ENCODE measurements around the gene ACO2. TPM values are rescaled to one million over a fixed set of nuclear protein-coding genes. Genes with fewer than 3 reads are reported as not detected.
"Not testable (repeated sequence)": the region's sequence is repeated elsewhere in the genome, so short reads cannot be mapped to it uniquely, and the experiment has no call there.

ACO2 gene
- total RNA-seq, 5 donors from 2014 or later (not counting 1 experiment from before 2014, with no cell fraction given), result 72.0 to 82.2 (median 77.0) TPM

DNA sequence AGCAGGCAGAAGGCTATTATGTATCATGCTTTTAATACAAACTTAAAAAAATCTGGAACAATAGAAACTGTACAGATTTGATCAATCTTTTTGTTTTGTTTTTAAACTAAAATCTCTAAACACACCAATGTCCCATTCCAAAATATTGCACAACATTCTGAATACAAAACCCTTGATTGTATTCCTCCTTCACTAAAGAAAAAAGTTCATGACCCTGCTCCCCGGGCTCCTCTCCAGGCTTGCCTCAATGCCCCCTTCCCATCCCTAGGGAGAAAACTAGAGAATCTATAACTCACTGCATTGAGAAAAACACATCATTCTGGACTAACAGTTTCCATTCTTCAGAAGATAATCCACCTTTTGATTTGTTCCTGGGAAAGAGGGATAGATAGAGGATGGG lies 35.4 kb upstream of the ACO2 start:
- peaks cover 26 to 69% of the 10 kb centered on the region in 2 donors for H3K36me3 ChIP-seq (ENCODE audit: control insufficient read depth in 2 of 2, extremely low read depth in 1 of 2, insufficient read depth in 1 of 2, low read length in 1 of 2)
- DNase-seq; H3K9me3 ChIP-seq; H3K27me3 Mint-ChIP-seq; CTCF ChIA-PET; H3K27me3 ChIP-seq (replicated peaks in 1 of 2; ENCODE audit: control insufficient read depth in 2 of 2, extremely low read depth in 1 of 2, insufficient read depth in 2 of 2, low read length in 1 of 2); POLR2A ChIA-PET; H3K4me3 ChIP-seq (ENCODE audit: control insufficient read depth in 1 of 2, extremely low read depth in 1 of 2, low read length in 1 of 2); H3K27ac ChIP-seq (ENCODE audit: low read length); H3K4me3 Mint-ChIP-seq; H3K9me3 Mint-ChIP-seq; H3K4me1 ChIP-seq (ENCODE audit: control insufficient read depth in 1 of 2, extremely low read depth in 1 of 2, insufficient read depth in 2 of 2, low read length in 2 of 2); ATAC-seq (replicated peaks in 1 of 4): not testable (repeated sequence)
- WGBS (ENCODE audit: insufficient coverage), result no CpG with 5 or more reads among the region's 1 CpG
- Mint-ChIP-seq H3K27ac (peak overlapping the region in 1 of 2 donors; percentile 44), H3K36me3 (peaks cover 24% of the 10 kb centered on the region), H3K4me1 (peaks cover 6 to 21% (median 13%) of the 10 kb centered on the region in 3 donors)

DNA sequence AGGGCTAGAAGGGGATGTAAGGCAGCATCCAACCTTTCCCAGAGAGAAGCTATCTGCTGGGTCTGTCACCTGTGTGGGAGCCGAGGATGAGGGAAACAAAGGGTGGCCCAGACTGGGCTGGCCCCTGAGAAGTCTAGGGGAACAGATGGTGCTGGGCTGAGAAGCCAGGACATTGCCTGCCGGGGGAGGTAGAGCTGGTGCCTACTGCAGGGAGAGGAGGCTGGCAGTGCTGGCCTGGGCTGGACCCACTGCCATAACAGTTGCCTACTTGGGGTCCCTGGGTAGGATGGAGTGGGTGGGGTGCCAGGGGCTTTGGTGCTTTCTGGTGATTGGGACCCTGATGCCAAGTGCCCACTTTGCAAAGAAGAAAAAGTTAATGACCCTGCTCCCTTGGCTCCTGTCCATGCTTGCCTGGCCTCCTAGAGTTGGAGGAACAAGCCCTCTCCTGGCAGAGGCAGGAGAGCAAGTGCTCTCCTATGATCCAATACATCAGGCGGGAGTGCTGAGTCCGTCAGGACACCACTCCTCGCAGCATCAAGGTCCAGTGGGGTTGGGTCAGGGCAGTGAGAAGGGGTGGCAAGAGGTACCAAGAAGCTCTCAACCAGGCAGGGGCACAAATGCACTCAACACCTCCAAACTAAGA lies 34.4 kb upstream of the ACO2 start:
- H3K9me3 Mint-ChIP-seq; H3K27ac ChIP-seq (ENCODE audit: low read length); H3K9me3 ChIP-seq; DNase-seq; H3K27ac Mint-ChIP-seq; ATAC-seq (replicated peaks in 1 of 4); H3K27me3 ChIP-seq (replicated peaks in 1 of 2; ENCODE audit: control insufficient read depth in 2 of 2, extremely low read depth in 1 of 2, insufficient read depth in 2 of 2, low read length in 1 of 2); H3K4me3 Mint-ChIP-seq; POLR2A ChIA-PET; H3K4me3 ChIP-seq (ENCODE audit: control insufficient read depth in 1 of 2, extremely low read depth in 1 of 2, low read length in 1 of 2); H3K27me3 Mint-ChIP-seq: not testable (repeated sequence)
- CTCF ChIA-PET, result interaction anchor here in 1 of 2 donors (0.6 kb wide), 1 partner anchor 1088 kb away, joined by 3 read pairs; the partner anchor contains the start of gene ADSL
- H3K36me3 Mint-ChIP-seq, result peaks cover 24% of the 10 kb centered on the region
- 100% methylated on average over 2 of the region's 5 CpGs for WGBS (ENCODE audit: insufficient coverage)
- peaks cover 0 to 11% of the 10 kb centered on the region in 2 experiments for H3K4me1 ChIP-seq (ENCODE audit: control insufficient read depth in 1 of 2, extremely low read depth in 1 of 2, insufficient read depth in 2 of 2, low read length in 2 of 2)
- peaks cover 22 to 75% of the 10 kb centered on the region in 2 donors for H3K36me3 ChIP-seq (ENCODE audit: control insufficient read depth in 2 of 2, extremely low read depth in 1 of 2, insufficient read depth in 1 of 2, low read length in 1 of 2)
- peaks cover 10 to 27% (median 13%) of the 10 kb centered on the region in 3 donors for H3K4me1 Mint-ChIP-seq

DNA sequence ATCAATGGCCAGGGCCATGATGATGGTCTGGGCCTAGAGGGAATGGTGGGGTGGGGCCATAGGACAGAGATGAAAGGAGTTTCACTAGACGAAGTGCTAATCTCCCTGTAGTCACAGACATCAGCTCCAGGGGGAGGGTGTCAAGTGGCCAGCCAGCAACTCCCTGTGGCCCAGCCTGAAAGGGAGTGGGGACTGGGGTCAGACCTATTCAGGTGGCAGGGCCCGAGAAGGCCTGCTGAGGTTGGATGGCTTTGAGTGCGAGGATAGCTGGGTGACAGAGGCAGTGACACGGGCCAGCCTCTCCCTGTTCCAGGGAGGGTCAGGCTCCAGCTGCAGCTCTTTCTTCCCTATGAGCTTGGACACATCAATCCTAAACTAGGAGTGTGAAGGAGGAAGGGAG lies 33.4 kb upstream of the ACO2 start:
- Histone ChIP-seq H3K4me3 (ENCODE audit: control insufficient read depth in 1 of 2, extremely low read depth in 1 of 2, low read length in 1 of 2) (no peak overlapping the region), H3K9me3 (no peaks in the 10 kb centered on the region), H3K27ac (ENCODE audit: low read length) (no peak overlapping the region), H3K36me3 (ENCODE audit: control insufficient read depth in 2 of 2, extremely low read depth in 1 of 2, insufficient read depth in 1 of 2, low read length in 1 of 2) (peaks cover 21 to 71% of the 10 kb centered on the region in 2 donors), H3K4me1 (ENCODE audit: control insufficient read depth in 1 of 2, extremely low read depth in 1 of 2, insufficient read depth in 2 of 2, low read length in 2 of 2) (peaks cover 0 to 14% of the 10 kb centered on the region in 2 experiments), H3K27me3 (replicated peaks in 1 of 2; ENCODE audit: control insufficient read depth in 2 of 2, extremely low read depth in 1 of 2, insufficient read depth in 2 of 2, low read length in 1 of 2) (no peaks in the 10 kb centered on the region)
- Mint-ChIP-seq H3K4me1 (peaks cover 10 to 27% (median 13%) of the 10 kb centered on the region in 3 donors), H3K9me3 (no peaks in the 10 kb centered on the region), H3K36me3 (peaks cover 24% of the 10 kb centered on the region), H3K27ac (peak overlapping the region in 1 of 2 donors; percentile 44), H3K27me3 (no peaks in the 10 kb centered on the region), H3K4me3 (no peak overlapping the region)
- ChIA-PET POLR2A (interaction anchor here in 1 of 2 donors (1.6 kb wide), 1 partner anchor 11 kb away, joined by 6 read pairs; the partner anchor contains the start of gene TOB2), CTCF (no interaction called here)
- WGBS (ENCODE audit: insufficient coverage), result 75% methylated on average over 2 of the region's 4 CpGs
- DNase-seq, result no peak
- no peak for ATAC-seq (replicated peaks in 1 of 4)

- Histone ChIP-seq H3K9me3 (no peaks in the 10 kb centered on the region), H3K4me1 (ENCODE audit: control insufficient read depth in 1 of 2, extremely low read depth in 1 of 2, insufficient read depth in 2 of 2, low read length in 2 of 2) (peaks cover 0 to 14% of the 10 kb centered on the region in 2 experiments), H3K27me3 (replicated peaks in 1 of 2; ENCODE audit: control insufficient read depth in 2 of 2, extremely low read depth in 1 of 2, insufficient read depth in 2 of 2, low read length in 1 of 2) (no peaks in the 10 kb centered on the region), H3K4me3 (ENCODE audit: control insufficient read depth in 1 of 2, extremely low read depth in 1 of 2, low read length in 1 of 2) (no peak overlapping the region), H3K27ac (ENCODE audit: low read length) (no peak overlapping the region), H3K36me3 (ENCODE audit: control insufficient read depth in 2 of 2, extremely low read depth in 1 of 2, insufficient read depth in 1 of 2, low read length in 1 of 2) (peaks cover 17 to 63% of the 10 kb centered on the region in 2 donors)
- no peak for ATAC-seq (replicated peaks in 1 of 4)
- no peak for DNase-seq
- peak overlapping the region in 1 of 3 donors; percentile 9 for H3K4me3 Mint-ChIP-seq
- peak overlapping the region; percentile 3 to 22 for H3K27ac Mint-ChIP-seq
- H3K27me3 Mint-ChIP-seq, result no peaks in the 10 kb centered on the region
- POLR2A ChIA-PET, result interaction anchor here in 1 of 2 donors (1.6 kb wide), 1 partner anchor 10 kb away, joined by 6 read pairs; the partner anchor contains the start of gene TOB2
- H3K36me3 Mint-ChIP-seq, result peaks cover 19% of the 10 kb centered on the region
- no peaks in the 10 kb centered on the region for H3K9me3 Mint-ChIP-seq
- CTCF ChIA-PET, result no interaction called here
- 90% methylated on average over 14 of the region's 23 CpGs for WGBS (ENCODE audit: insufficient coverage)
- H3K4me1 Mint-ChIP-seq, result peaks cover 7 to 21% (median 7%) of the 10 kb centered on the region in 3 donors
Measured at GRCh38 chr22:41436322-41437113, 32.4 kb upstream of the ACO2 start.

DNA sequence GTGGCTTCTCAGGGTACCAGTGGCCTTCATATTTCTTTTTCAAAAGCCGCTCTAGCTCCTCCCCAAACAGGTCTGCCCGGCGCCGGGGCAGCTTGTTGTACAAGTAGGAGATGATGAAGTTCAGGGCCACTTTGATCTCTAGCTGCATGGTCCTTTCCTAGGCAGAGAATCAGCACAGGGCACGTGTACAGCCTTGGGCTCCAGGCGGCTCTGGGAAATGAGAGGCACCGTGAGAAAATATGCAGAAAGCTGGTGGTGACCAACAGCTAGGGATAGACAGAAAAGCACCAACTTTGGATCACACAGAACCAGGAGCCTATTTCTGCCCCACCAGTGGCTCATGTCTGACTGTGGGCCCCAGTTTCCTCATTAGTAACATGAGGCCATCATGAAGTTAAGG lies 31.7 kb upstream of the ACO2 start:
- H3K36me3 ChIP-seq (ENCODE audit: control insufficient read depth in 2 of 2, extremely low read depth in 1 of 2, insufficient read depth in 1 of 2, low read length in 1 of 2), result peaks cover 17 to 56% of the 10 kb centered on the region in 2 donors
- H3K9me3 ChIP-seq, result no peaks in the 10 kb centered on the region
- Mint-ChIP-seq H3K27ac (peak overlapping the region in 1 of 2 donors; percentile 3), H3K36me3 (peaks cover 18% of the 10 kb centered on the region), H3K9me3 (no peaks in the 10 kb centered on the region), H3K4me1 (peaks cover 7 to 22% (median 7%) of the 10 kb centered on the region in 3 donors), H3K27me3 (no peaks in the 10 kb centered on the region), H3K4me3 (no peak overlapping the region)
- ATAC-seq (replicated peaks in 1 of 4) (no peak), DNase-seq (no peak)
- POLR2A ChIA-PET, result interaction anchor here in 1 of 2 donors (1.6 kb wide), 1 partner anchor 9 kb away, joined by 6 read pairs; the partner anchor contains the start of gene TOB2
- CTCF ChIA-PET, result interaction anchor here in 1 of 2 donors (1.0 kb wide), 1 partner anchor 54 kb away, joined by 3 read pairs; no protein-coding TSS in a partner anchor
- H3K4me1 ChIP-seq (ENCODE audit: control insufficient read depth in 1 of 2, extremely low read depth in 1 of 2, insufficient read depth in 2 of 2, low read length in 2 of 2), result peaks cover 0 to 14% of the 10 kb centered on the region in 2 experiments
- no peak overlapping the region for H3K27ac ChIP-seq (ENCODE audit: low read length)
- 93% methylated on average over 2 of the region's 7 CpGs for WGBS (ENCODE audit: insufficient coverage)
- H3K27me3 ChIP-seq (replicated peaks in 1 of 2; ENCODE audit: control insufficient read depth in 2 of 2, extremely low read depth in 1 of 2, insufficient read depth in 2 of 2, low read length in 1 of 2), result no peaks in the 10 kb centered on the region
- no peak overlapping the region for H3K4me3 ChIP-seq (ENCODE audit: control insufficient read depth in 1 of 2, extremely low read depth in 1 of 2, low read length in 1 of 2)

DNA sequence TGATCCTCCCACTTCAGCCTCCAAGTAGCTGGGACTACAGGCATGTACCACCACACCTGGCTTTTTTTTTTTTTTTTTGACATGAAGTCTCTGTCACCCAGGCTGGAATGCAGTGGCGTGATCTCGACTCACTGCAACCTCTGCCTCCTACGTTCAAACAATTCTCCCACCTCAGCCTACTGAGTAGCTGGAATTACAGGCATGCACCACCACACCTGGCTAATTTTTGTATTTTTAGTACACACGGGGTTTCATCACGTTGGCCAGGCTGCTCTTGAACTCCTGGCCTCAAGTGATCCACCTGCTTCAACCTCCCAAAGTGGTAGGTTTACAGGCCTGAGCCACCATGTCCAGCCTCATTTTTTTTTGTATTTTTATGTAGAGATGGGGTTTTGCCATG lies 28.4 kb upstream of the ACO2 start:
- H3K27me3 ChIP-seq (replicated peaks in 1 of 2; ENCODE audit: control insufficient read depth in 2 of 2, extremely low read depth in 1 of 2, insufficient read depth in 2 of 2, low read length in 1 of 2); H3K9me3 Mint-ChIP-seq; H3K9me3 ChIP-seq; H3K27ac ChIP-seq (ENCODE audit: low read length); H3K27ac Mint-ChIP-seq; H3K4me3 Mint-ChIP-seq; ATAC-seq (replicated peaks in 1 of 4); H3K27me3 Mint-ChIP-seq; DNase-seq; H3K4me3 ChIP-seq (ENCODE audit: control insufficient read depth in 1 of 2, extremely low read depth in 1 of 2, low read length in 1 of 2): not testable (repeated sequence)
- peaks cover 16 to 30% of the 10 kb centered on the region in 2 donors for H3K36me3 ChIP-seq (ENCODE audit: control insufficient read depth in 2 of 2, extremely low read depth in 1 of 2, insufficient read depth in 1 of 2, low read length in 1 of 2)
- peaks cover 8 to 31% of the 10 kb centered on the region in 2 experiments for H3K4me1 ChIP-seq (ENCODE audit: control insufficient read depth in 1 of 2, extremely low read depth in 1 of 2, insufficient read depth in 2 of 2, low read length in 2 of 2)
- ChIA-PET CTCF (interaction anchor here in 1 of 2 donors (0.7 kb wide), 1 partner anchor 59 kb away, joined by 5 read pairs; no protein-coding TSS in a partner anchor), POLR2A (interaction anchor here (0.6 to 0.7 kb wide), 2 partner anchors 9 to 190 kb away, joined by 3 to 4 read pairs; no protein-coding TSS in a partner anchor)
- H3K4me1 Mint-ChIP-seq, result peaks cover 25 to 36% (median 33%) of the 10 kb centered on the region in 3 donors
- 92% methylated on average over 2 of the region's 5 CpGs for WGBS (ENCODE audit: insufficient coverage)
- H3K36me3 Mint-ChIP-seq, result peaks cover 13% of the 10 kb centered on the region

Measured in T-cell (primary cell).